Activated naive CD4-positive, alpha-beta T cell treated with anti-CD3 and anti-CD28 coated beads, Interleukin-2, amount 10 ng/mL, durations not matched to agents 7 days and 5 days (primary cell): ENCODE measurements around the gene ARF1.

Source experiments
- CTCF ChIA-PET: fragments of 350-600 bp; sonication (Branson Sonifier 250); formaldehyde crosslinking; loops from one replicate; lab custom pipeline; 2021; ENCODE audit warnings: antibody characterized with exemption; lab: Charles Lee
- DNase-seq: peaks from one replicate; pipeline ENCODE4 v3.0.0-alpha.2; 2020
- H3K27ac Mint-ChIP-seq: one replicate; pipeline ENCODE4 v1.8.0; 2021; ENCODE audit warnings: mild to moderate bottlenecking, moderate library complexity, mixed read lengths
- H3K27me3 Mint-ChIP-seq: one replicate; pipeline ENCODE4 v1.8.0; 2021; ENCODE audit warnings: mild to moderate bottlenecking, mixed read lengths
- H3K36me3 Mint-ChIP-seq: one replicate; pipeline ENCODE4 v1.8.0; 2021; ENCODE audit warnings: mixed read lengths
- H3K4me1 Mint-ChIP-seq: one replicate; pipeline ENCODE4 v1.8.0; 2021; ENCODE audit warnings: mixed read lengths
- H3K4me3 Mint-ChIP-seq: one replicate; pipeline ENCODE4 v1.8.0; 2021; ENCODE audit warnings: mild to moderate bottlenecking, moderate library complexity, mixed read lengths
- H3K9me3 Mint-ChIP-seq: one replicate; pipeline ENCODE4 v1.8.0; 2021; ENCODE audit warnings: mixed read lengths

Gene ARF1

GRCh38 chr1:228147768-228148167 is 65.3 kb downstream of the ARF1 start:
- no peaks in the 10 kb centered on the region for H3K9me3 Mint-ChIP-seq
- no peak overlapping the region for H3K4me3 Mint-ChIP-seq
- H3K27ac Mint-ChIP-seq = no peak overlapping the region
- H3K27me3 Mint-ChIP-seq = no peaks in the 10 kb centered on the region
- peaks cover 18% of the 10 kb centered on the region for H3K4me1 Mint-ChIP-seq
- CTCF ChIA-PET = no interaction called here
- DNase-seq = no peak
- peaks cover 14% of the 10 kb centered on the region for H3K36me3 Mint-ChIP-seq

DNA sequence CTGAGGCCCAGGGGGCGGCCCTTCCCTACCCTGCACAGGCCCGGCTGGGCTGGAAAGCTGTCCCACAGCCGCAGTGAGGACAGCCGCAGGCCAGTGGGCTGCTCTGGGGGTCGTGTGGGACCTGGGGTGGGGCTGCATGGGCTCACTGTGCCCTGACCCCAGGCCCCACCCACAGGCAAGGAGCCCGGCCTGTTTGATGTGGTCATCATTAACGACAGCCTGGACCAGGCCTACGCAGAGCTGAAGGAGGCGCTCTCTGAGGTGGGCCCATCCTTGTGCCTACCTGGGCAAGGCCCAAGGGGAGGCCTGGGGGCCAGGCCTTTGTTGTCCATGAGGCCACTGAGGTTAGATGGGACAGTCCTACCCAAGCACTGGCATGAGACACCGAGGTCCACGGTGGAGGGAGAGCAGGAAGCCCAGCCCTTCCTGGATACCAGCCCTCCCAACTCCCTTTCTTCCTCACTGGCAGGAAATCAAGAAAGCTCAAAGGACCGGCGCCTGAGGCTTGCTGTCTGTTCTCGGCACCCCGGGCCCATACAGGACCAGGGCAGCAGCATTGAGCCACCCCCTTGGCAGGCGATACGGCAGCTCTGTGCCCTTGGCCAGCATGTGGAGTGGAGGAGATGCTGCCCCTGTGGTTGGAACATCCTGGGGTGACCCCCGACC is 65.8 kb downstream of the ARF1 start:
- Mint-ChIP-seq H3K36me3 (peaks cover 9% of the 10 kb centered on the region), H3K9me3 (no peaks in the 10 kb centered on the region), H3K4me3 (no peak overlapping the region), H3K4me1 (peaks cover 12% of the 10 kb centered on the region), H3K27ac (no peak overlapping the region), H3K27me3 (no peaks in the 10 kb centered on the region)
- no peak for DNase-seq
- CTCF ChIA-PET = no interaction called here
